SJCRH30 (cell line): ENCODE results near the gene CCDC170. TPM values are rescaled to one million over a fixed set of nuclear protein-coding genes. Genes with fewer than 3 reads are reported as not detected.

Source experiments
- DNase-seq, 2 experiments: peaks; one replicate each; pipeline ENCODE4 v3.0.0-alpha.2; 2015 to 2020
- H3K27ac ChIP-seq: fragments of 250-450 bp; sonication (Bioruptor Pico); 2 replicates; pipeline ENCODE4 v1.5.1; 2020; ENCODE audit warnings: mild to moderate bottlenecking, moderate library complexity
- H3K27me3 ChIP-seq: fragments of 250-450 bp; sonication (Bioruptor Pico); 2 replicates; pipeline ENCODE4 v1.5.1; 2020; ENCODE audit warnings: mild to moderate bottlenecking, moderate library complexity
- H3K36me3 ChIP-seq: fragments of 250-450 bp; sonication (Bioruptor Pico); 2 replicates; pipeline ENCODE4 v1.5.1; 2020; ENCODE audit warnings: mild to moderate bottlenecking, moderate library complexity
- H3K4me1 ChIP-seq: fragments of 250-450 bp; sonication (Bioruptor Pico); 2 replicates; pipeline ENCODE4 v1.5.1; 2020; ENCODE audit warnings: mild to moderate bottlenecking, moderate library complexity
- H3K4me3 ChIP-seq: fragments of 250-450 bp; sonication (Bioruptor Pico); 2 replicates; pipeline ENCODE4 v1.5.1; 2020; ENCODE audit warnings: mild to moderate bottlenecking, moderate library complexity
- H3K9me3 ChIP-seq: fragments of 250-450 bp; sonication (Bioruptor Pico); replicated peaks from 2 replicates; pipeline ENCODE4 v1.5.1; 2020; ENCODE audit warnings: mild to moderate bottlenecking, moderate library complexity
- total RNA-seq: library from RNA; depleted of rRNA; stranded (reverse); fragments of >200 nt; shearing (Covaris generic); gene quantifications from 2 replicates; pipeline ENCODE4 v1.2.3, GENCODE V29; 2014

CCDC170 gene
- total RNA-seq, 1 experiment from 2014 or later = not detected

GRCh38 chr6:151546941-151547659 lies 53.3 kb downstream of the CCDC170 start:
- Histone ChIP-seq H3K4me1 (peaks cover 13% of the 10 kb centered on the region), H3K36me3 (no peaks in the 10 kb centered on the region), H3K27ac (no peak overlapping the region), H3K9me3 (no peaks in the 10 kb centered on the region), H3K27me3 (no peaks in the 10 kb centered on the region; the same call in 1 of the 2 replicates), H3K4me3 (no peak overlapping the region)
- no peak for DNase-seq

GRCh38 chr6:151548201-151548600 lies 54.4 kb downstream of the CCDC170 start:
- H3K4me1 ChIP-seq = peaks cover 2% of the 10 kb centered on the region
- H3K4me3 ChIP-seq = no peak overlapping the region
- no peaks in the 10 kb centered on the region; the same call in 1 of the 2 replicates for H3K27me3 ChIP-seq
- no peak for DNase-seq
- H3K36me3 ChIP-seq = no peaks in the 10 kb centered on the region
- H3K27ac ChIP-seq = no peak overlapping the region
- H3K9me3 ChIP-seq = no peaks in the 10 kb centered on the region

GRCh38 chr6:151549790-151550189 lies 56.0 kb downstream of the CCDC170 start:
- Histone ChIP-seq H3K9me3 (no peaks in the 10 kb centered on the region), H3K27ac (no peak overlapping the region), H3K27me3 (no peaks in the 10 kb centered on the region; the same call in 1 of the 2 replicates), H3K4me1 (no peaks in the 10 kb centered on the region), H3K36me3 (no peaks in the 10 kb centered on the region), H3K4me3 (no peak overlapping the region)
- no peak for DNase-seq

- Histone ChIP-seq H3K27me3 (no peaks in the 10 kb centered on the region; the same call in 1 of the 2 replicates), H3K9me3 (no peaks in the 10 kb centered on the region), H3K4me3 (no peak overlapping the region), H3K36me3 (no peaks in the 10 kb centered on the region), H3K27ac (no peak overlapping the region), H3K4me1 (no peaks in the 10 kb centered on the region)
- no peak for DNase-seq
Measured at GRCh38 chr6:151550618-151551017, 56.8 kb downstream of the CCDC170 start.

GRCh38 chr6:151551223-151551857 lies 57.5 kb downstream of the CCDC170 start:
- no peak overlapping the region for H3K4me3 ChIP-seq
- no peak overlapping the region for H3K27ac ChIP-seq
- H3K4me1 ChIP-seq = no peaks in the 10 kb centered on the region
- H3K27me3 ChIP-seq = no peaks in the 10 kb centered on the region; the same call in 1 of the 2 replicates
- DNase-seq = no peak
- no peaks in the 10 kb centered on the region for H3K9me3 ChIP-seq
- H3K36me3 ChIP-seq = no peaks in the 10 kb centered on the region

DNA sequence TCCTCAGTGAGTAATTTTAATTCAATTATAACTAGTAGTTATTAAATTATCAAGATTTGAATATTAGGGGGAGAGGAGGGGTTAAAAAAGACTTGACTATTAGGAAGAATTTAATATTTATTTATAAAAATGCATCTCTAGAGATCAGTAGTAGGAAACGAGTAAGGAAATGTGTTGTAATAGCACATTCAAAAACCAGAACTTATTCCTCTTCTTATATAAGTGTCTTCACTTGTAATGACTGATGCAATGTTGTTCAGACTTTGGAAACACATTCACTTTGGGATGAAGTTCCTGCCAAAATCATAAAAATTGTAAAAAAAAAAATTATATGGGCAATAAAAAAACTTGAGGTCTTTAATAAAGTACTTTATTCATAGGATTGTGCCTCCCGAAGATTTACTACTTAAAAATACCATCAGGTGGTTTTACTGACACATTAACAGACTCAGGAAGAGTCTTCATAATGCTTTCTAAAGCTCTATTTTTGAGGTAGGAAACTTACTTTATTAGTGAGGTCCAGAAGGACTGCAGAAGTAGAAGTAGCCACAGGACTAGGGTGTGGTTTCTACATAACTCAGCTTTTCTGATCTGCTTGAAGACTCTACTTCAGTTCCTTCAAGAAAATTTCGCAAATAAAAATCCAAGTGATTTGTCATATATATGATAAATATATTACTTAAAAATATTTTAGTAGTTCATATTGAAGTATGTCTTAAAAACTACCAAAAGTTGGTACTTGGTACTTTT lies 59.8 kb downstream of the CCDC170 start:
- no peak for DNase-seq
- Histone ChIP-seq H3K4me1 (no peaks in the 10 kb centered on the region), H3K36me3 (no peaks in the 10 kb centered on the region), H3K9me3 (no peaks in the 10 kb centered on the region), H3K27me3 (no peaks in the 10 kb centered on the region; the same call in 1 of the 2 replicates), H3K4me3 (no peak overlapping the region), H3K27ac (no peak overlapping the region)

GRCh38 chr6:151561238-151561637 lies 67.4 kb downstream of the CCDC170 start:
- Histone ChIP-seq H3K27me3 (no peaks in the 10 kb centered on the region), H3K27ac (no peak overlapping the region), H3K9me3 (peaks cover 9% of the 10 kb centered on the region; the same call in 1 of the 2 replicates), H3K4me3 (no peak overlapping the region), H3K36me3 (no peaks in the 10 kb centered on the region), H3K4me1 (no peaks in the 10 kb centered on the region)
- no peak for DNase-seq

DNA sequence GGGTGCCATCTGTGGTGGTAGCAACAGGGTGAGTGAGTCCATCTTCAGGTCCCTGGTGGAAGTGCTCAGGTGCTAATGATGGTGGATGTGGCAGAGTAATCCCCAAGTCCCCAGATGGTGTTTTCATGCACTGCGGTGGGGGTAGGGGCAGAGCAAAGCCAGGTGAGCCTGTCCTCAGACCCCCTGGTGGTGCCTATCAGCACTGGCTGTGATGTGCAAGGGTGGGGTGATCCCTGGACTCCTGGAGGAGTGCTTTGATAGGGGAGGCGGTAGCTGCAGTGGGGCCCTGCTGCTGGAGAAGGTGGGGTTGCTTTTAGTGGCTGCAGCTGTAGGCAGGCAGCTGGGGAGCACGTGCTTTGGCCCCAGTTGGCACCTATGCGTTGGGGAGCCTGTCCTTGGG lies 70.8 kb downstream of the CCDC170 start:
- no peak overlapping the region for H3K27ac ChIP-seq
- H3K36me3 ChIP-seq = no peaks in the 10 kb centered on the region
- DNase-seq = no peak
- H3K4me1 ChIP-seq = no peaks in the 10 kb centered on the region
- H3K4me3 ChIP-seq = no peak overlapping the region
- H3K9me3 ChIP-seq = peaks cover 9% of the 10 kb centered on the region; the same call in 1 of the 2 replicates
- H3K27me3 ChIP-seq = no peaks in the 10 kb centered on the region

GRCh38 chr6:151565940-151566339 lies 72.1 kb downstream of the CCDC170 start:
- Histone ChIP-seq H3K27me3 (no peaks in the 10 kb centered on the region), H3K36me3 (no peaks in the 10 kb centered on the region), H3K27ac (no peak overlapping the region), H3K9me3 (peaks cover 6% of the 10 kb centered on the region; the same call in 1 of the 2 replicates), H3K4me1 (no peaks in the 10 kb centered on the region), H3K4me3 (no peak overlapping the region)
- no peak for DNase-seq

DNA sequence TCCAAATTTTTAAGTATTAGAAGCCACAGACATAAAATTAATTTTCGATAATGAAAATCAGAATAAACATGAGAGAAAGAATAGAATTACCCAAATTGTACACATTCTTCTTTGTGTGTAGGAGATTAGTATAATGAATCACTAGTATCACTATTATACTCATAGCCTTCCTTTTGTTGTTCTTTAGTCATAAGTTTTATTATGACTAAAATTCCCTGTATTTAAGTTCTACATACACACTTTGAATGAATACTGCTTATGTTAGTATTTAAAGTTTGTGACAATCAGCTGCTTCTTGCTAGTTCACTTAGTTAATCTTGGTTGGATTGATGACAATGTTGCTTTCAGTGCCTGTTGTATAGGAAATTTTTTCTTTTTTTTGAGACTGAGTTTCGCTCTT lies 72.7 kb downstream of the CCDC170 start:
- H3K9me3 ChIP-seq = peaks cover 5% of the 10 kb centered on the region; the same call in 1 of the 2 replicates
- no peak overlapping the region for H3K27ac ChIP-seq
- no peak for DNase-seq
- no peaks in the 10 kb centered on the region for H3K27me3 ChIP-seq
- H3K4me1 ChIP-seq = no peaks in the 10 kb centered on the region
- H3K4me3 ChIP-seq = no peak overlapping the region
- H3K36me3 ChIP-seq = no peaks in the 10 kb centered on the region

- H3K36me3 ChIP-seq = no peaks in the 10 kb centered on the region
- 0 out of 2 replicates have a peak, but pooled peaks cover 5% of the 10 kb centered on the region for H3K27me3 ChIP-seq
- H3K9me3 ChIP-seq = 0 out of 2 replicates have a peak, but pooled peaks cover 3% of the 10 kb centered on the region
- no peaks in the 10 kb centered on the region for H3K4me1 ChIP-seq
- no peak for DNase-seq
- H3K27ac ChIP-seq = no peak overlapping the region
- H3K4me3 ChIP-seq = no peak overlapping the region
Measured at GRCh38 chr6:151576633-151577032, 82.8 kb downstream of the CCDC170 start.

GRCh38 chr6:151577257-151577656 lies 83.4 kb downstream of the CCDC170 start:
- Histone ChIP-seq H3K4me3 (no peak overlapping the region), H3K27ac (no peak overlapping the region)
- no peak for DNase-seq

DNA sequence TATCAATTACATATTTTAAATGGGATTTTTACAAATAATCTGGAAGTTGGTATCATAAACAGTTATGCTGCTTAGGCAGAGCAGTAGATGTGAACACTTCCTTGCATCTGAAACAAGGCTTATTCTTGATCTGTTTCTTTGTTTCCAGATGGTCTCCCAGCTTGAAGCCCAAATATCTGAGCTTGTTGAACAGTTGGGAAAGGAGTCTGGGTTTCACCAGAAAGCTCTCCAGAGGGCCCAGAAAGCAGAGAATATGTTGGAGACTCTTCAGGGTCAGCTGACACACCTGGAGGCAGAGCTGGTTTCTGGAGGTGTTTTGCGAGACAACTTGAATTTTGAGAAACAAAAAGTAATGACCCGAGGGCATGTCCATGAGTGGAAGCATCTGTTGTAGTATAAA lies 91.9 kb downstream of the CCDC170 start:
- H3K27ac ChIP-seq = no peak overlapping the region
- peaks cover 11% of the 10 kb centered on the region for H3K4me1 ChIP-seq
- no peak overlapping the region for H3K4me3 ChIP-seq
- DNase-seq = no peak
- H3K27me3 ChIP-seq = no peaks in the 10 kb centered on the region
- no peaks in the 10 kb centered on the region for H3K9me3 ChIP-seq
- H3K36me3 ChIP-seq = no peaks in the 10 kb centered on the region

More at GRCh38 chr6:151577257-151577656, 83.4 kb downstream of the CCDC170 start:
- 0 out of 2 replicates have a peak, but pooled peaks cover 3% of the 10 kb centered on the region for H3K9me3 ChIP-seq
- 0 out of 2 replicates have a peak, but pooled peaks cover 5% of the 10 kb centered on the region for H3K27me3 ChIP-seq
- no peaks in the 10 kb centered on the region for H3K4me1 ChIP-seq
- H3K36me3 ChIP-seq = no peaks in the 10 kb centered on the region

- Histone ChIP-seq H3K4me1 (peaks cover 6% of the 10 kb centered on the region), H3K9me3 (peaks cover 8% of the 10 kb centered on the region; the same call in 1 of the 2 replicates), H3K27ac (no peak overlapping the region), H3K4me3 (no peak overlapping the region), H3K36me3 (no peaks in the 10 kb centered on the region), H3K27me3 (no peaks in the 10 kb centered on the region)
- no peak for DNase-seq
Measured at GRCh38 chr6:151589667-151590066, 95.8 kb downstream of the CCDC170 start.

- no peaks in the 10 kb centered on the region for H3K27me3 ChIP-seq
- no peak overlapping the region for H3K4me3 ChIP-seq
- H3K9me3 ChIP-seq = peaks cover 8% of the 10 kb centered on the region; the same call in 1 of the 2 replicates
- no peak for DNase-seq
- no peaks in the 10 kb centered on the region for H3K36me3 ChIP-seq
- no peak overlapping the region for H3K27ac ChIP-seq
- no peaks in the 10 kb centered on the region for H3K4me1 ChIP-seq
Measured at GRCh38 chr6:151590742-151591141, 96.9 kb downstream of the CCDC170 start.
